Measurements from ENCODE around the gene VPS11.

Gene VPS11

GRCh38 chr11:119126675-119127268, 59.2 kb downstream of the VPS11 start:
- DNase-seq: no peak

GRCh38 chr11:119130662-119131061, 63.0 kb downstream of the VPS11 start:
- no peak for DNase-seq

Measured in NCI-H2081 (cell line).